Astrocyte (in vitro differentiated cells and primary cell): ENCODE measurements around the gene FTO. TPM values are rescaled to one million over a fixed set of nuclear protein-coding genes. Genes with fewer than 3 reads are reported as not detected.

Source experiments
- DNase-seq: peaks from one replicate; pipeline ENCODE4 v3.0.0-alpha.2; 2010; ENCODE audit warnings: low read depth
- FAIRE-seq: peaks from 2 replicates; lab custom pipeline; 2011; peaks lifted over from hg19 to GRCh38; lab: Jason Lieb, UNC
- H2AFZ ChIP-seq: 2 replicates; pipeline ENCODE4 v1.6.0; 2012; ENCODE audit warnings: low read depth, low read length, inconsistent platforms
- H3K27ac ChIP-seq: 2 replicates; pipeline ENCODE4 v1.5.1; 2011; ENCODE audit warnings: low read depth, low read length, inconsistent platforms
- H3K27me3 ChIP-seq: 2 replicates; pipeline ENCODE4 v1.6.0; 2011; ENCODE audit warnings: low read length, inconsistent platforms; ENCODE audit not compliant: insufficient read depth
- H3K36me3 ChIP-seq: 2 replicates; pipeline ENCODE4 v1.5.1; 2011; ENCODE audit warnings: low read length, inconsistent platforms; ENCODE audit not compliant: insufficient read depth
- H3K4me1 ChIP-seq: 2 replicates; pipeline ENCODE4 v1.5.1; 2011; ENCODE audit warnings: low read length, inconsistent platforms; ENCODE audit not compliant: insufficient read depth
- H3K4me2 ChIP-seq: 2 replicates; pipeline ENCODE4 v1.6.0; 2012; ENCODE audit warnings: low read length, inconsistent platforms
- H3K4me3 ChIP-seq: 2 replicates; pipeline ENCODE4 v1.5.1; 2011; ENCODE audit warnings: low read depth, mild to moderate bottlenecking, low read length, inconsistent platforms; ENCODE audit not compliant: insufficient read depth
- H3K79me2 ChIP-seq: 2 replicates; pipeline ENCODE4 v1.6.0; 2012; ENCODE audit warnings: mild to moderate bottlenecking, low read length, inconsistent platforms; ENCODE audit not compliant: insufficient read depth
- H3K9ac ChIP-seq: 2 replicates; pipeline ENCODE4 v1.6.0; 2012; ENCODE audit warnings: mild to moderate bottlenecking, low read length, inconsistent platforms
- H3K9me3 ChIP-seq: 2 replicates; pipeline ENCODE4 v1.5.1; 2012; ENCODE audit warnings: low read depth, mild to moderate bottlenecking, low read length, inconsistent platforms; ENCODE audit not compliant: insufficient read depth
- H4K20me1 ChIP-seq: 2 replicates; pipeline ENCODE4 v1.6.0; 2012; ENCODE audit warnings: low read length, inconsistent platforms; ENCODE audit not compliant: insufficient read depth
- H3K27ac Mint-ChIP-seq: one replicate; pipeline ENCODE4 v1.8.0; 2021; ENCODE audit warnings: mild to moderate bottlenecking, mixed read lengths; ENCODE audit not compliant: unreplicated experiment
- H3K27me3 Mint-ChIP-seq: one replicate; pipeline ENCODE4 v1.8.0; 2021; ENCODE audit warnings: low read depth, mixed read lengths; ENCODE audit not compliant: unreplicated experiment
- H3K36me3 Mint-ChIP-seq: one replicate; pipeline ENCODE4 v1.8.0; 2021; ENCODE audit warnings: low read depth, mixed read lengths; ENCODE audit not compliant: unreplicated experiment
- H3K4me1 Mint-ChIP-seq: one replicate; pipeline ENCODE4 v1.8.0; 2021; ENCODE audit warnings: low read depth, mixed read lengths; ENCODE audit not compliant: unreplicated experiment
- H3K4me3 Mint-ChIP-seq: one replicate; pipeline ENCODE4 v1.8.0; 2021; ENCODE audit warnings: mild to moderate bottlenecking, moderate library complexity, mixed read lengths; ENCODE audit not compliant: unreplicated experiment
- H3K9me3 Mint-ChIP-seq: one replicate; pipeline ENCODE4 v1.8.0; 2021; ENCODE audit warnings: mild to moderate bottlenecking, mixed read lengths; ENCODE audit not compliant: unreplicated experiment
- EZH2 ChIP-seq: IDR thresholded peaks from 2 replicates; pipeline ENCODE4 v1.6.1; 2012; ENCODE audit warnings: mild to moderate bottlenecking, low read length, inconsistent platforms; ENCODE audit not compliant: insufficient read depth
- total RNA-seq: library from RNA; stranded (reverse); gene quantifications from 2 replicates; pipeline ENCODE4 v1.2.1, GENCODE V29; 2021
- TF ChIP-seq, protein P1 (sequence below): IDR thresholded peaks from 2 replicates; pipeline ENCODE4 v1.5.1; 2011; ENCODE audit warnings: low read depth, mild to moderate bottlenecking, inconsistent platforms, low read length, moderate library complexity; ENCODE audit not compliant: insufficient read depth

FTO gene
- total RNA-seq, 1 donor from 2014 or later, result 73.1 TPM

DNA sequence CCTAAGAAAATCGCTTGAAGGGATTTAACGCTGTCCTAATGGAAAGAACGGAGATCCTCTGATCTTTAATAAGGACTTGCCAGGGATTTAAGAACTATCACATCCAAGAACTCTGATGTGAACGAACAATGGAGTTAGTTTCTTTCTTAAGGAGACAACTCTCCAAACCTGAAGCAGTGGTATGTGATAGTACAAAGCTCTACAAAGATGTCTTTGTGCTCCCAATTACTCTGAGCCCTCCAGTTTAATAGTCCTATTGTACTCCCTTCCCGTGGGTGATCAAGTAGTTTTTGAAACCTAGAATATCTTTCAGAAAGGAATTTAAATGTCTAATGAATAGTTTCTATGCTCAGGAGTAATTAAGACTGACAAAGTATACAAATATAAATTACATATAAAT, 123.8 kb downstream of the FTO start:
- H3K9me3 Mint-ChIP-seq, result peaks cover 2% of the 10 kb centered on the region
- Histone ChIP-seq H4K20me1 (peaks cover 9% of the 10 kb centered on the region), H3K9ac (no peak overlapping the region), H3K36me3 (no peaks in the 10 kb centered on the region), H3K4me3 (no peak overlapping the region), H2AFZ (no peak overlapping the region), H3K27me3 (no peaks in the 10 kb centered on the region), H3K4me1 (peaks cover 14% of the 10 kb centered on the region), H3K79me2 (peaks cover 11% of the 10 kb centered on the region), H3K4me2 (no peak overlapping the region), H3K27ac (no peak overlapping the region), H3K9me3 (no peaks in the 10 kb centered on the region)
- TF ChIP-seq, protein P1, sequence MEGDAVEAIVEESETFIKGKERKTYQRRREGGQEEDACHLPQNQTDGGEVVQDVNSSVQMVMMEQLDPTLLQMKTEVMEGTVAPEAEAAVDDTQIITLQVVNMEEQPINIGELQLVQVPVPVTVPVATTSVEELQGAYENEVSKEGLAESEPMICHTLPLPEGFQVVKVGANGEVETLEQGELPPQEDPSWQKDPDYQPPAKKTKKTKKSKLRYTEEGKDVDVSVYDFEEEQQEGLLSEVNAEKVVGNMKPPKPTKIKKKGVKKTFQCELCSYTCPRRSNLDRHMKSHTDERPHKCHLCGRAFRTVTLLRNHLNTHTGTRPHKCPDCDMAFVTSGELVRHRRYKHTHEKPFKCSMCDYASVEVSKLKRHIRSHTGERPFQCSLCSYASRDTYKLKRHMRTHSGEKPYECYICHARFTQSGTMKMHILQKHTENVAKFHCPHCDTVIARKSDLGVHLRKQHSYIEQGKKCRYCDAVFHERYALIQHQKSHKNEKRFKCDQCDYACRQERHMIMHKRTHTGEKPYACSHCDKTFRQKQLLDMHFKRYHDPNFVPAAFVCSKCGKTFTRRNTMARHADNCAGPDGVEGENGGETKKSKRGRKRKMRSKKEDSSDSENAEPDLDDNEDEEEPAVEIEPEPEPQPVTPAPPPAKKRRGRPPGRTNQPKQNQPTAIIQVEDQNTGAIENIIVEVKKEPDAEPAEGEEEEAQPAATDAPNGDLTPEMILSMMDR, result no peak
- TF ChIP-seq EZH2, result no peak
- peaks cover 7% of the 10 kb centered on the region for H3K4me1 Mint-ChIP-seq
- DNase-seq, result no peak
- H3K4me3 Mint-ChIP-seq, result no peak overlapping the region
- peaks cover 17% of the 10 kb centered on the region for H3K36me3 Mint-ChIP-seq
- H3K27ac Mint-ChIP-seq, result no peak overlapping the region
- H3K27me3 Mint-ChIP-seq, result no peaks in the 10 kb centered on the region
- no peak for FAIRE-seq

DNA sequence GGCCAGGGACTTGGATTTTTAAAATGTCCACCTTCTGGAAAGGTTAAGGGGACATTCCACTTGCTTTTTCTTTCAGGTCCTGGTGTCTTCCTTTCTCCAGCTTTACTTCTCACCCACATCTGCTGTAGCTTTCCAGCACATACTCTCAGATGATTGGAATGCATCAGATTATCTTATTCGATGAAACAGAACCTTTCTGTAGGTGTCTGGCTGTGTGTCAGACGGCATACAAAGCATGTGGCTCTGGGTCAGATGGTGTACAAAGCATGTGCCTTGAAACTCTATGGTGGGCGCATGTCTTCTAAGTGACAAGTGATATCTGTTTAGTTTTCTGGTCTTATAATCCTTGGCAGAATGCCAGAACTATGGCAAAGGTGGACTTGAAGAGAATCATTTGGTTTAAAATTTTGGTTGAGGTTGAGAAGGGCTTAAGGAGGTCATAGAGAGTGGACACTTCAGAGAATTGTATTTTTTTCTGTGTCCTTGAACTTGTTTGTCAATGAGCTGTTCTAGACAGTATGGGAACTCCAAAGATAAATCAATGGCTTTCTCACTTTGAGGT, 125.3 kb downstream of the FTO start:
- peaks cover 17% of the 10 kb centered on the region for H3K36me3 Mint-ChIP-seq
- no peaks in the 10 kb centered on the region for H3K9me3 ChIP-seq
- H3K79me2 ChIP-seq, result peaks cover 20% of the 10 kb centered on the region
- H3K27me3 ChIP-seq, result no peaks in the 10 kb centered on the region
- H3K27me3 Mint-ChIP-seq, result no peaks in the 10 kb centered on the region
- no peak overlapping the region for H3K9ac ChIP-seq
- peaks cover 2% of the 10 kb centered on the region for H3K9me3 Mint-ChIP-seq
- H3K4me3 Mint-ChIP-seq, result no peak overlapping the region
- peak overlapping the region; percentile 27 for H3K4me2 ChIP-seq
- peaks cover 7% of the 10 kb centered on the region for H3K4me1 Mint-ChIP-seq
- H4K20me1 ChIP-seq, result peaks cover 9% of the 10 kb centered on the region
- FAIRE-seq (peak; percentile 65), DNase-seq (peak; percentile 66)
- H3K27ac Mint-ChIP-seq, result peak overlapping the region; percentile 28
- H3K27ac ChIP-seq, result no peak overlapping the region
- H3K4me3 ChIP-seq, result no peak overlapping the region
- TF ChIP-seq EZH2, result no peak
- TF ChIP-seq, protein P1, result no peak
- no peaks in the 10 kb centered on the region for H3K36me3 ChIP-seq
- H3K4me1 ChIP-seq, result peaks cover 10% of the 10 kb centered on the region
- H2AFZ ChIP-seq, result no peak overlapping the region

DNA sequence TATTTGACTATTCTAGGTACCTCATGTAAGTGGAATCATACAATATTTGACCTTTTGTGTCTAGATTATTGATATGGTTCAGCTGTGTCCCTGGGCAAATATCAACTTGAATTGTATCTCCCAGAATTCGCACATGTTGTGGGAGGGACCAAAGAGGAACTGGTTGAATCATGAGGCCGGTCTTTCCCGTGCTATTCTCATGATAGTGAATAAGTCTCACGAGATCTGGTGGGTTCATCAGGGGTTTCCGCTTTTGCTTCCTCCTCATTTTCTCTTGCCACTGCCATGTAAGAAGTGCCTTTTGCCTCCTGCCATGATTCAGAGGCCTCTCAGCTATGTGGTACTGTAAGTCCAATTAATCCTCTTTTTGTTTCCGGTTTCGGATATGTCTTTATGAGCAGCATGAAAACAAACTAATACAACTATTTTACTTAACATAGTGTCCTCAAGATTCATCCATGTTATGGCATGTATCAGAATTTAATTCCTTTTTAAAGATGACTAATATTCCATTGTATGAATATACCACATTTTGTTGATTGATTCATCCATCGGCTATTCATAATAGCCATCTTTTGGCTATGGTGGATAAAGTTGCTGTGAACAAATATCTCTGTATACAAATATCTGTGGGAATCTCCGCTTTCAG, 129.1 kb downstream of the FTO start:
- Mint-ChIP-seq H3K36me3 (peaks cover 6% of the 10 kb centered on the region), H3K27ac (no peak overlapping the region), H3K4me1 (peaks cover 14% of the 10 kb centered on the region), H3K9me3 (peaks cover 5% of the 10 kb centered on the region), H3K27me3 (no peaks in the 10 kb centered on the region), H3K4me3 (no peak overlapping the region)
- no peak for FAIRE-seq
- peaks cover 9% of the 10 kb centered on the region for H4K20me1 ChIP-seq
- H3K4me2 ChIP-seq, result no peak overlapping the region
- peaks cover 10% of the 10 kb centered on the region for H3K4me1 ChIP-seq
- H2AFZ ChIP-seq, result no peak overlapping the region
- H3K27me3 ChIP-seq, result no peaks in the 10 kb centered on the region
- no peak for DNase-seq
- H3K36me3 ChIP-seq, result peaks cover 2% of the 10 kb centered on the region
- no peak for TF ChIP-seq EZH2
- TF ChIP-seq, protein P1, result no peak
- H3K9ac ChIP-seq, result no peak overlapping the region
- H3K4me3 ChIP-seq, result no peak overlapping the region
- no peaks in the 10 kb centered on the region for H3K9me3 ChIP-seq
- H3K79me2 ChIP-seq, result peaks cover 20% of the 10 kb centered on the region
- H3K27ac ChIP-seq, result no peak overlapping the region
